BLaER1 treated with 17β-estradiol and CSF1 and Interleukin-3, amounts not matched to agents 10 nM and 100 nM (cell line): ENCODE results near the gene CMKLR1.

Experiments used
- H3K27ac ChIP-seq, 11 experiments: shearing (Covaris generic); formaldehyde crosslinking; 2 replicates each; pipeline ENCODE4 v1.8.1; 2022
- H3K27me3 ChIP-seq, 11 experiments: shearing (Covaris generic); formaldehyde crosslinking; 2 replicates each; pipeline ENCODE4 v1.8.1; 2022
- H3K36me3 ChIP-seq, 11 experiments: shearing (Covaris generic); formaldehyde crosslinking; 2 replicates each; pipeline ENCODE4 v1.8.1; 2022
- H3K4me1 ChIP-seq, 10 experiments: shearing (Covaris generic); formaldehyde crosslinking; 2 replicates each; pipeline ENCODE4 v1.8.1; 2022
- H3K4me2 ChIP-seq, 11 experiments: shearing (Covaris generic); formaldehyde crosslinking; 2 replicates each; pipeline ENCODE4 v1.8.1; 2022
- H3K4me3 ChIP-seq, 10 experiments: shearing (Covaris generic); formaldehyde crosslinking; 2 replicates each; pipeline ENCODE4 v1.8.1; 2022
- H3K9ac ChIP-seq, 11 experiments: shearing (Covaris generic); formaldehyde crosslinking; 2 replicates each; pipeline ENCODE4 v1.8.1; 2022
- H3K9me3 ChIP-seq, 11 experiments: shearing (Covaris generic); formaldehyde crosslinking; replicated peaks in 1 of 11; 2 replicates each; pipeline ENCODE4 v1.8.1; 2022
- H4K20me1 ChIP-seq, 11 experiments: shearing (Covaris generic); formaldehyde crosslinking; 2 replicates each; pipeline ENCODE4 v1.8.1; 2022
- Cebpa-rat ChIP-seq, 11 experiments: shearing (Covaris generic); IDR thresholded peaks; 2 replicates each; pipeline ENCODE4 v1.8.1; 2022

CMKLR1 gene

GRCh38 chr12:108240027-108240785 lies 98.9 kb downstream of the CMKLR1 start:
- peaks cover 0 to 14% (median 0%) of the 10 kb centered on the region in 11 experiments; a peak in 3 of 22 replicates for H3K27me3 ChIP-seq
- no peak overlapping the region for H3K27ac ChIP-seq
- H4K20me1 ChIP-seq, result no peaks in the 10 kb centered on the region; a peak in 2 of 22 replicates
- H3K4me1 ChIP-seq, result peaks cover 4 to 20% (median 17%) of the 10 kb centered on the region in 10 experiments; a peak in 17 of 20 replicates
- H3K36me3 ChIP-seq, result no peaks in the 10 kb centered on the region
- TF ChIP-seq Cebpa-rat (IDR thresholded peaks at IDR 0.05), result no peak
- H3K9ac ChIP-seq, result no peak overlapping the region
- H3K4me3 ChIP-seq, result no peak overlapping the region
- peaks cover 0 to 4% (median 0%) of the 10 kb centered on the region in 11 experiments; a peak in 1 of 22 replicates for H3K9me3 ChIP-seq
- no peak overlapping the region for H3K4me2 ChIP-seq

DNA sequence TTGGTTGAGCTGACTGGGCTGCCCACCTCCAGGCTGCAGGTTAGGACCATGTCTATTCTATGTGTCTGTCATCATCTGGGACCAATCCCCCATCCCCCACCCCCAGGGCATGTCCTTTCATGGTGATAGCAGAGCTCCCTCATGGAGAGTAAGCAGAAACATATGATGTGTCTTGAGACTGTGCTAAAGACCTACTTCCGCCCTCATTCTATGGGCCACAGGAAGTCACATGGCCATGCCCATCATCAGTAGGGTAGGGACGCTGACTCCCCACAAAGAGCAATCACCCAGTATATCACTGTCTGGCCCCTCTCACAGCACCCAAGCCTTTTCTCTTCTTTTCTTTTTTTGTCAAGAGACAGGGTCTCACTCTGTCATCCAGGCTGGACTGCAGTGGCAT lies 99.7 kb downstream of the CMKLR1 start:
- Histone ChIP-seq H3K27me3 (peaks cover 0 to 14% (median 0%) of the 10 kb centered on the region in 11 experiments; a peak in 3 of 22 replicates), H3K9ac (no peak overlapping the region), H3K4me3 (no peak overlapping the region), H3K27ac (no peak overlapping the region), H3K36me3 (no peaks in the 10 kb centered on the region), H3K9me3 (peaks cover 0 to 4% (median 0%) of the 10 kb centered on the region in 11 experiments; a peak in 1 of 22 replicates), H4K20me1 (no peaks in the 10 kb centered on the region; a peak in 2 of 22 replicates), H3K4me1 (peaks cover 4 to 20% (median 17%) of the 10 kb centered on the region in 10 experiments; a peak in 17 of 20 replicates), H3K4me2 (no peak overlapping the region; a peak in 1 of 22 replicates)
- no peak for TF ChIP-seq Cebpa-rat (IDR thresholded peaks at IDR 0.05)

DNA sequence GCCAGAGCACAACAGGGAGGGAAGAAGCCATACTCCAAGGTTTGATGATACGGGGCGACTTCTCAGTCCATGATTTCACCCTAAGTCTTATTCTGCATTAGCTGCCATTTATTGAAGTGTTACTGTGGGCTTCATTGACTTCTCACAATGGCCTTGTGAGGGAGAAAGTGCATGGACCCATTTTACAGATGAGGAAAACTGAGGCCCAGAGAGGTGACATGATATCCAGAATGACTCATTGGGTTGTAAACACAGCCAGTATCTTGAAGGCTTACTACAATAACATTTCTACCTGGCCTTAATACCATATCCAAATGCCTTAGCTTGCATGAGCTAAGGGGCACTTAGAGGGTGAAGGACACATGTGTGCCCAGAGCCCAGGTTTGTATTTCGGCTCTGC lies 100.6 kb downstream of the CMKLR1 start:
- peaks cover 0 to 4% (median 0%) of the 10 kb centered on the region in 11 experiments; a peak in 1 of 22 replicates for H3K9me3 ChIP-seq
- H3K4me3 ChIP-seq, result no peak overlapping the region
- no peaks in the 10 kb centered on the region for H3K36me3 ChIP-seq
- H3K4me2 ChIP-seq, result no peak overlapping the region
- H3K27me3 ChIP-seq, result peaks cover 0 to 14% (median 0%) of the 10 kb centered on the region in 11 experiments; a peak in 3 of 22 replicates
- no peaks in the 10 kb centered on the region; a peak in 2 of 22 replicates for H4K20me1 ChIP-seq
- H3K27ac ChIP-seq, result no peak overlapping the region
- no peak for TF ChIP-seq Cebpa-rat (IDR thresholded peaks at IDR 0.05)
- no peak overlapping the region for H3K9ac ChIP-seq
- H3K4me1 ChIP-seq, result peaks cover 4 to 18% (median 17%) of the 10 kb centered on the region in 10 experiments; a peak in 17 of 20 replicates
